ENCODE results near the gene FOXI1.

Gene FOXI1

DNA sequence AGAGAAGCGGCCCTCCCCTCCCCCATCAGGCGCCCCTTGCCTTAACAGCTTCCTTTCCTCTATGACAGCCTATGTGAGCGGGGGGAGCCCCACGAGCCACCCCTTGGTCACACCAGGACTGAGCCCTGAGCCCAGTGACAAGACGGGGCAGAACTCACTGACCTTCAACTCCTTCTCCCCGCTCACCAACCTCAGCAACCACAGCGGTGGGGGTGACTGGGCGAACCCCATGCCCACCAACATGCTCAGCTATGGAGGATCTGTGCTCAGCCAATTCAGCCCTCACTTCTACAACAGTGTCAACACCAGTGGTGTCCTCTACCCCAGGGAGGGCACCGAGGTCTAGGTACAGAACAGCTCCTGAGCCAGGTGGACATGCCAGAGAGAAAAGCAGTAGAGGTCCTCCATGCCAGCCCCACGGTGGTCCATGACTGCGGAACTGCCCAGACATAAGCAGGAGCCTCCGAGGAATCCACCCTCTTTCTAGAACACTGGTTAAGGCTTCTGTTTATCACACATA is 2.6 kb downstream of the FOXI1 start:
- Mint-ChIP-seq H3K27ac (no peak overlapping the region), H3K36me3 (ENCODE audit: low read depth) (no peaks in the 10 kb centered on the region), H3K27me3 (peaks cover 6% of the 10 kb centered on the region), H3K9me3 (no peaks in the 10 kb centered on the region), H3K4me3 (no peak overlapping the region), H3K4me1 (no peaks in the 10 kb centered on the region)
- no peak for ATAC-seq
- no peak for DNase-seq

GRCh38 chr5:170109059-170110031 is 3.6 kb downstream of the FOXI1 start:
- ATAC-seq, result no peak
- no peak overlapping the region for H3K27ac Mint-ChIP-seq

DNA sequence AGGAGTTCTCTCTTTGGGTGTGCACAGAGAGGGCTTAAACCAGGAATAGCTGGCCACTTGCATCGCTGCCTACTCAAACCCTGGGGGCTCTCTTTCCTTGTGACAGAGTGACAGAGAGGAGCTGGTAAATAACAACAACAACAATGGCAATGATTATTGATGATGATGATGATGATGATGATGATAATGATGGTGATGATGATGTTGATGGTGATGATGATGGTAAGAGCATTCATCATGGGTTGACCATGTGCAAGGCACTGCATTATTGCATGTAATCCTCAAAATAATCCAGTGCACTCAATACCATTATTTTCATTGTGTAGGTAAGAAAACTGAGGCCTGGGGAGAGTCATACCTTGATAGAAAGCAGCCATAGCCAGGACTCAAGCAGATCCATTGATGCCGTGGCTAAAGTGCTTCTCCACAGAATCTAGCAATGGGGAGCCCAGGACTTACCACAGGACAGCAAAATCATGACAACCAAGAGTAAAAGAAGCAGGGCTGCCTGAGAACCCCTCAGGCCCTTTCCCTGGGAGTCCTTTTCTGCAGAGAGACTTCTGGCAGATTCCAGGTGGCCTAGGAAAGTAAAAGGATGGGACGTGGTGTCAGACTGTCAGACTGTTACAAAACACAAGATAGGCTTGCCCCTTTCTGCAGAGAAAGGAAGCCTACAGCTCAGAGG is 4.8 kb downstream of the FOXI1 start:
- DNase-seq, result no peak
- ATAC-seq, result no peak
- Mint-ChIP-seq H3K36me3 (ENCODE audit: low read depth) (no peaks in the 10 kb centered on the region), H3K4me1 (no peaks in the 10 kb centered on the region), H3K4me3 (no peak overlapping the region), H3K27me3 (no peaks in the 10 kb centered on the region), H3K9me3 (no peaks in the 10 kb centered on the region), H3K27ac (no peak overlapping the region)

More at GRCh38 chr5:170109059-170110031, 3.6 kb downstream of the FOXI1 start:
- Mint-ChIP-seq H3K36me3 (ENCODE audit: low read depth) (no peaks in the 10 kb centered on the region), H3K4me3 (no peak overlapping the region), H3K9me3 (no peaks in the 10 kb centered on the region), H3K27me3 (peaks cover 6% of the 10 kb centered on the region), H3K4me1 (no peaks in the 10 kb centered on the region)
- DNase-seq, result no peak

- ATAC-seq, result no peak
- no peak overlapping the region for H3K4me3 Mint-ChIP-seq
Measured at GRCh38 chr5:170111088-170111785, 5.5 kb downstream of the FOXI1 start.

DNA sequence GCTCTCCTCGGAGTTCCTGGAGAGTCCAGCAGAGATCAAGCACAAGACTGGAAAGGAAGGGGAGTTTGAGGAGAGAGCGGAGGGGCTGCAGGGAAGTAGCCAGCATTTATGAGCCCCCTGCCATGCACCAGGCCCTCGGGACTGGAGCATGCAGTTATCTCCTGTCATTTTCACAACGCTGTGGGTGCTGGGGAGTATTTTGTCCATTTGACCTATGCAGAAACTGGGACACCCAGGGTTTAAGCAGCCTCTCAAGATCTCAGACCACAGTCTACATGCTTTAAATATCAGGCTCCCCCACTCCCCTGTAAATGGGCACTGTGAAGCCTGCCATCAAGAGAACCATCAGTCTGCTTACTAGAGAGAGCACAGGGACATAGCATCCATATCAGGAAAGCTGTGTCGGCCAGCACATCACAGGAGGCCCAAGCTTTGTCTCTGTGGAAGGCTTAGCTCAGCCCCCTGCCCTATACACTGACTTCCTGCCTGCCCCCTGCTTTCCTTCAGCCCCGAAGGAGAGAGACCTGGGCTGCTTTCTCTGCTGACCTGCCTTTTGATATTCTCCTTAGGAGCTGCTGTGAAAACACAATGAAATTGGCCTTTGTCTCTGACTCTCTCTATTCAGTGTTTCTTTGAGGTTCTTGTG is 7.3 kb downstream of the FOXI1 start:
- DNase-seq, result no peak
- H3K4me3 Mint-ChIP-seq, result no peak overlapping the region
- no peaks in the 10 kb centered on the region for H3K4me1 Mint-ChIP-seq
- no peaks in the 10 kb centered on the region for H3K9me3 Mint-ChIP-seq
- no peaks in the 10 kb centered on the region for H3K36me3 Mint-ChIP-seq (ENCODE audit: low read depth)
- H3K27me3 Mint-ChIP-seq, result no peaks in the 10 kb centered on the region
- no peak overlapping the region for H3K27ac Mint-ChIP-seq
- ATAC-seq, result no peak

More at GRCh38 chr5:170111088-170111785, 5.5 kb downstream of the FOXI1 start:
- no peak for DNase-seq
- Mint-ChIP-seq H3K27me3 (no peaks in the 10 kb centered on the region), H3K36me3 (ENCODE audit: low read depth) (no peaks in the 10 kb centered on the region), H3K4me1 (no peaks in the 10 kb centered on the region), H3K9me3 (no peaks in the 10 kb centered on the region), H3K27ac (no peak overlapping the region)

- no peak for DNase-seq
- Mint-ChIP-seq H3K4me1 (no peaks in the 10 kb centered on the region), H3K36me3 (ENCODE audit: low read depth) (no peaks in the 10 kb centered on the region), H3K4me3 (no peak overlapping the region), H3K27ac (no peak overlapping the region), H3K27me3 (no peaks in the 10 kb centered on the region), H3K9me3 (no peaks in the 10 kb centered on the region)
- ATAC-seq, result no peak
Measured at GRCh38 chr5:170113522-170113900, 7.8 kb downstream of the FOXI1 start.

DNA sequence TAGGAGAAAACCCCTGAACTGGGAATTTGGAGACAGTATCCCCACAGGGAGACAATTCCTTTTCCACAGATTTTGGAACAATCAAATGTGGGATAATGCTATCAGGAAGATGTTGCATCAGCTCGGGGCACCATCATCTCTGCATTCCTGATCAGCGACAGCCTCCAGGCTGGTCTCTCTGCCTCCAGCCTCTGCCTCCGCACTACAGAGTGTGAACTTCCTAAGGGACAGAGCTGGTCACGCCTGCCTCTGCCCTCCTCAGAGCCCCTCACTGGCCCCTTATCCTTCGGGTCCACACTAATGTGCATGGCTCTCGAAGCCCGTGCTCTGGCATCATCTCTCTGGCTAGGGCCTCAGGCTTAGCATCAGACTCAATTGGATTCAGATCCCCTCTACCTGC is 8.6 kb downstream of the FOXI1 start:
- H3K9me3 Mint-ChIP-seq, result no peaks in the 10 kb centered on the region
- no peak for ATAC-seq
- H3K4me1 Mint-ChIP-seq, result no peaks in the 10 kb centered on the region
- no peak for DNase-seq
- no peak overlapping the region for H3K27ac Mint-ChIP-seq
- no peaks in the 10 kb centered on the region for H3K27me3 Mint-ChIP-seq
- H3K4me3 Mint-ChIP-seq, result no peak overlapping the region
- H3K36me3 Mint-ChIP-seq (ENCODE audit: low read depth), result no peaks in the 10 kb centered on the region

GRCh38 chr5:170115925-170116324 is 10.2 kb downstream of the FOXI1 start:
- H3K27me3 Mint-ChIP-seq, result peaks cover 1% of the 10 kb centered on the region
- no peak for ATAC-seq
- H3K4me1 Mint-ChIP-seq, result no peaks in the 10 kb centered on the region
- H3K36me3 Mint-ChIP-seq (ENCODE audit: low read depth), result no peaks in the 10 kb centered on the region
- no peak overlapping the region for H3K27ac Mint-ChIP-seq
- H3K9me3 Mint-ChIP-seq, result no peaks in the 10 kb centered on the region
- no peak overlapping the region for H3K4me3 Mint-ChIP-seq
- no peak for DNase-seq

GRCh38 chr5:170117736-170118135 is 12.0 kb downstream of the FOXI1 start:
- no peak for ATAC-seq
- H3K36me3 Mint-ChIP-seq (ENCODE audit: low read depth), result no peaks in the 10 kb centered on the region
- H3K9me3 Mint-ChIP-seq, result no peaks in the 10 kb centered on the region
- H3K27ac Mint-ChIP-seq, result no peak overlapping the region
- H3K4me1 Mint-ChIP-seq, result no peaks in the 10 kb centered on the region
- no peak for DNase-seq
- peaks cover 9% of the 10 kb centered on the region for H3K27me3 Mint-ChIP-seq
- no peak overlapping the region for H3K4me3 Mint-ChIP-seq

DNA sequence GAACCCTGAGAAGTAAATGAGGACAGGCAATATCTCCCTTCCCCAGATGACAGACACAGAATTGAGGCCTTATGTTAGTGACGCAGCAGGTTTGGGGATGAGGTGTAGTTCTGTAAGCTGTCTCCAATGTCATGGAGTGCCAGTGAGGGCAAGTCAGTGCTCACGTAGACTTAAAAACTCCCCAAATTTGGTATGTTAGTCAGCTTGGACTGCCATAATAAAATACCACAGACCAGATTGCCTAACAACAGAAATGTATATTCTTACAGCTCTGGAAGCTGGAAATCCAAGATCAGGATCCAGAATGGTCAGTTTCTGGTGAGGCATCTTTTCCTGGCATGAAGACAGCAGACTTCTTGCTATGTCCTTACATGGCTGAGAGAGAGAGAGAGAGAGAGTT is 14.9 kb downstream of the FOXI1 start:
- DNase-seq (no peak), ATAC-seq (no peak)
- Mint-ChIP-seq H3K27ac (no peak overlapping the region), H3K4me1 (no peaks in the 10 kb centered on the region), H3K27me3 (peaks cover 9% of the 10 kb centered on the region), H3K4me3 (no peak overlapping the region), H3K9me3 (peaks cover 4% of the 10 kb centered on the region), H3K36me3 (ENCODE audit: low read depth) (no peaks in the 10 kb centered on the region)

GRCh38 chr5:170121321-170121720 is 15.6 kb downstream of the FOXI1 start:
- Mint-ChIP-seq H3K4me1 (no peaks in the 10 kb centered on the region), H3K4me3 (no peak overlapping the region), H3K27me3 (peaks cover 15% of the 10 kb centered on the region), H3K9me3 (peaks cover 12% of the 10 kb centered on the region), H3K36me3 (ENCODE audit: low read depth) (peaks cover 4% of the 10 kb centered on the region), H3K27ac (no peak overlapping the region)
- ATAC-seq, result no peak
- no peak for DNase-seq

DNA sequence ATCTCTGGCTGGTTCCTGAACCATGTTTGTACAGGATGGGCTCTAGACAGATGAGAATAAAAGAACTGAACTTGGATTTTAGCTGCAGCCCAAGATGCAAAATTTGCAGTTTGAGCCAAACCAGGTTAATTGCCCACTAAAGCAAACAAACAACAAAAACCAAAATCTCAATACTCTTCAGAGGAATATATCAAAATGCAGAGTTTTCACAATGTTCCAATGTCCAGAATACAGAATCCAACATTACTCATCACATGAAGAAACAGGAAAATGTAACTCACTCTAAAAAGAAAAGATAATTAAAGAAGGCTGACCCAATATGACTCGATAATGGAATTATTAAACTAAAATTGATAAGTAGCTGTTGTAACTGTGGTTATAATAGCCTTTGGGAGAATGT is 20.4 kb downstream of the FOXI1 start:
- DNase-seq (no peak), ATAC-seq (no peak)
- Mint-ChIP-seq H3K4me1 (no peaks in the 10 kb centered on the region), H3K4me3 (no peak overlapping the region), H3K36me3 (ENCODE audit: low read depth) (peaks cover 6% of the 10 kb centered on the region), H3K27ac (no peak overlapping the region), H3K27me3 (peaks cover 28% of the 10 kb centered on the region), H3K9me3 (peaks cover 23% of the 10 kb centered on the region)

DNA sequence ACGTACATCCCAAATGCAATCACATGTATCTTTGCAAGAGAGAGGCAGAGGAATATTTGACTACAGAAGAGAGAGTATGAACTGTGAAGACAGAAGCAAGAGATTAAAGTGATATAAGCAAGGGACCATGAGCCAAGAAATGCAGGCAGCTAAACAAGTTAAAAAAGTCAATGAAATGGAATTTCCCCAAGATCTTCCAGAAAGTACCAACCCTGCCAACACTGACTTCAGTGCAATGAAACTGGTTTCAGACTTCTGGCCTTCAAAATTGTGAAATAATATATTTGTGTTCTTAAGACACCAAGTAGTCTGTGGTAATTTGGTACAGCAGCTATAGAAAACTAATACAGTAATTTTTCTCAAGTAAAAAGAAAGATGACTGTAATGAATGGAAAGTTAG is 20.9 kb downstream of the FOXI1 start:
- Mint-ChIP-seq H3K27me3 (peaks cover 24% of the 10 kb centered on the region), H3K9me3 (peaks cover 23% of the 10 kb centered on the region), H3K36me3 (ENCODE audit: low read depth) (peaks cover 6% of the 10 kb centered on the region), H3K4me3 (no peak overlapping the region), H3K27ac (no peak overlapping the region), H3K4me1 (no peaks in the 10 kb centered on the region)
- ATAC-seq, result no peak
- no peak for DNase-seq

- Mint-ChIP-seq H3K27ac (no peak overlapping the region), H3K27me3 (peaks cover 19% of the 10 kb centered on the region)
- DNase-seq, result no peak
Measured at GRCh38 chr5:170131235-170131634, 25.5 kb downstream of the FOXI1 start.

More at GRCh38 chr5:170131235-170131634, 25.5 kb downstream of the FOXI1 start:
- H3K36me3 Mint-ChIP-seq (ENCODE audit: low read depth), result peaks cover 3% of the 10 kb centered on the region
- H3K4me3 Mint-ChIP-seq, result no peak overlapping the region
- H3K9me3 Mint-ChIP-seq, result peaks cover 12% of the 10 kb centered on the region
- no peaks in the 10 kb centered on the region for H3K4me1 Mint-ChIP-seq
- no peak for ATAC-seq
